Psoas muscle (tissue), 8 donors: ENCODE results near the gene TXNDC8. TPM values are rescaled to one million over a fixed set of nuclear protein-coding genes. Genes with fewer than 3 reads are reported as not detected.

Experiments
- ATAC-seq, 4 donors: fragments of 200-7000 bp; cut with Tn5 transposase; one replicate each; pipeline ENCODE4 v1.9.1; 2020; ENCODE audit warnings: moderate library complexity in 3 of 4, mild to moderate bottlenecking in 2 of 4
- DNase-seq, 2 donors: peaks; one replicate each; pipeline ENCODE4 v3.0.0-alpha.2; 2020
- H3K27ac ChIP-seq: fragments of 200-600 bp; one replicate; pipeline ENCODE4 v1.8.0; 2022
- H3K27me3 ChIP-seq, 3 donors: fragments of 200-600 bp in 1 of 3; one replicate each; pipeline versions ENCODE4 v1.6.1 to v1.8.0; 2013 to 2022; ENCODE audit warnings: low read length in 2 of 3, mild to moderate bottlenecking in 2 of 3, moderate library complexity in 1 of 3; ENCODE audit not compliant: insufficient read depth in 3 of 3
- H3K36me3 ChIP-seq, 2 donors: fragments of 200-600 bp in 1 of 2; one replicate each; pipeline versions ENCODE4 v1.6.1 to v1.8.0; 2013 to 2022; ENCODE audit warnings: low read depth in 1 of 2, mild to moderate bottlenecking in 1 of 2, moderate library complexity in 1 of 2; ENCODE audit not compliant: insufficient read depth in 1 of 2
- H3K4me1 ChIP-seq: fragments of 200-600 bp; one replicate; pipeline ENCODE4 v1.8.0; 2022
- H3K4me3 ChIP-seq: fragments of 200-600 bp; one replicate; pipeline ENCODE4 v1.8.0; 2022; ENCODE audit warnings: mild to moderate bottlenecking
- H3K9me3 ChIP-seq: fragments of 200-600 bp; one replicate; pipeline ENCODE4 v1.8.0; 2022
- WGBS, 3 donors: extraction: QIAGEN DNeasy Blood & Tissue Kit; methylation state at CpG; one replicate each; pipeline versions ENCODE4 v1.1.6 to v1.1.7; 2013; 5-methylcytosine and 5-hydroxymethylcytosine counted together
- intact Hi-C, 2 donors: fragments of 100-400 bp; cut with DNase I; formaldehyde crosslinking; loops; one replicate each; pipeline versions ENCODE4 v1.11.0 to v1.14.2; 2022
- polyA plus RNA-seq, 3 donors: library from polyadenylated mRNA; stranded (reverse); fragments of 200-250 nt; gene quantifications; one replicate each; pipeline ENCODE4 v1.2.3, GENCODE V29; 2013
- total RNA-seq, 4 donors: library from RNA; stranded (reverse); fragmentation: NEBNext Ultra II Directional in 2 of 4; extraction: Animal tissue kit (Norgen Biotek cat#: 25700) in 2 of 4; gene quantifications; one replicate each; pipeline versions ENCODE4 v1.2.1 to v1.2.4, GENCODE V29; 2021 to 2023
- TF ChIP-seq, protein P1 (sequence below): fragments of 200-600 bp; IDR thresholded peaks from one replicate; pipeline ENCODE4 v1.8.0; 2022; ENCODE audit warnings: antibody characterized with exemption
- donor health status: healthy with polysubstance abuse.
- donor health status: DM: no; HTN: no; CAD: no; lungs with moderate emphysema.
- donor health status: Bipolar disorder and iron deficiency.
- donor health status: healthy.
- donor health status: DM: yes; HTN: yes; CAD: no.
- donor health status: DM: no; HTN: no; CAD: no.
- donor health status: DM: no; HTN: no; CAD: no.
- donor health status: DM: yes; HTN: yes; CAD: no.

Gene TXNDC8
- total and polyA plus RNA-seq, 7 donors: not detected

DNA sequence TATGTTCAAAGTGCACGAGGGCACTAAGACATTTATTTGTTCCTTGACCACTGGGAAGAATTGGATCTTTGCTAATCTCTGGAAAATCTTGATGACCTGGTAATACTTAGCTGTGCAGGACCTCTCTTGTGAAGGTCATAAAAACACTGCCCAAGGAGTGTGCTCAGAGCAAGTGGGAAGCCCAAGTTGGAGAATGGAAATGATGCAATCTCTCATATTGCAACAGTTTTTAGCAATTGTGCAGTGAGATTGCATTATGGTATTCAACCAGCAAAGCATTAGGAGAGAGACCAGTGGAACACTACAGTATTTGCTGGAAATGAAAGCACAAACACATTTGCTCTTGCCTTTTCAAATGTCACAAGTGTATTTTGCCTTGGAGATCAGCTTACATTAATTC lies 34.5 kb downstream of the TXNDC8 start:
- no peaks in the 10 kb centered on the region for H3K9me3 ChIP-seq
- intact Hi-C loops: no loop called here
- TF ChIP-seq, protein P1, sequence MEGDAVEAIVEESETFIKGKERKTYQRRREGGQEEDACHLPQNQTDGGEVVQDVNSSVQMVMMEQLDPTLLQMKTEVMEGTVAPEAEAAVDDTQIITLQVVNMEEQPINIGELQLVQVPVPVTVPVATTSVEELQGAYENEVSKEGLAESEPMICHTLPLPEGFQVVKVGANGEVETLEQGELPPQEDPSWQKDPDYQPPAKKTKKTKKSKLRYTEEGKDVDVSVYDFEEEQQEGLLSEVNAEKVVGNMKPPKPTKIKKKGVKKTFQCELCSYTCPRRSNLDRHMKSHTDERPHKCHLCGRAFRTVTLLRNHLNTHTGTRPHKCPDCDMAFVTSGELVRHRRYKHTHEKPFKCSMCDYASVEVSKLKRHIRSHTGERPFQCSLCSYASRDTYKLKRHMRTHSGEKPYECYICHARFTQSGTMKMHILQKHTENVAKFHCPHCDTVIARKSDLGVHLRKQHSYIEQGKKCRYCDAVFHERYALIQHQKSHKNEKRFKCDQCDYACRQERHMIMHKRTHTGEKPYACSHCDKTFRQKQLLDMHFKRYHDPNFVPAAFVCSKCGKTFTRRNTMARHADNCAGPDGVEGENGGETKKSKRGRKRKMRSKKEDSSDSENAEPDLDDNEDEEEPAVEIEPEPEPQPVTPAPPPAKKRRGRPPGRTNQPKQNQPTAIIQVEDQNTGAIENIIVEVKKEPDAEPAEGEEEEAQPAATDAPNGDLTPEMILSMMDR: no peak
- WGBS, 3 donors: 28 to 40% (median 32%) methylated on average over 1 of the region's 1 CpG
- H3K27ac ChIP-seq: no peak overlapping the region
- H3K4me3 ChIP-seq: no peak overlapping the region
- ATAC-seq: no peak
- H3K4me1 ChIP-seq: no peaks in the 10 kb centered on the region
- no peak for DNase-seq
- no peaks in the 10 kb centered on the region for H3K36me3 ChIP-seq
- H3K27me3 ChIP-seq: peaks cover 0 to 4% (median 0%) of the 10 kb centered on the region in 3 donors

DNA sequence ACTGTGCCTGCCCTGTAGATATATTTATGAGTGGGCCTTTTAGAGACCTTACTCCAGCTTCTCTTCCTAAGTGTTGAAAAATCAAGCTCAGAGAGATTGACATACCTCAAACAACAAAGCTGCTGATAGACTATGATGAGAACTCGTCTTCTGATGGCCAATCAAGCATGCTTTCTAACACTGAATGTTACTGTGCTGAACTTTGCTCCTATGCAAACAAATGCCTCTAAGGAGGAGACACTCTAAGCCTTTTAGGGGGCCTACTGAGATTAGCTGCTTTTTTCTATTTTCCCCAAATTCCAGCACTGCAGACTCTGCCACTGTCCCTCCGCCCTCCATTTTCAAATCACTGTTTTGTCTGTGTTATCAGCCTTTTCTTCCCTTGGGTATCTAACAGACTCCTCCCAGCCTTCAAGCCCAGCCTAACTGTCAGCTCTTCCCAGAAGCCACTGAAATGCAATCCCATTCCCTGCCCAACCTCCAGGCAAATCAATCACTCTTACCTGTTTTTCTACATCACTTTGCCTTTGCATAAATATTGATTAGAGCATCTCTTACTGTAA lies 39.5 kb downstream of the TXNDC8 start:
- no peak for DNase-seq
- H3K4me3 ChIP-seq: no peak overlapping the region
- no peak for ATAC-seq
- H3K9me3 ChIP-seq: no peaks in the 10 kb centered on the region
- no peaks in the 10 kb centered on the region for H3K4me1 ChIP-seq
- H3K27ac ChIP-seq: no peak overlapping the region
- TF ChIP-seq, protein P1: no peak
- H3K27me3 ChIP-seq: no peaks in the 10 kb centered on the region
- H3K36me3 ChIP-seq: no peaks in the 10 kb centered on the region
- WGBS, 3 donors: 67 to 76% (median 70%) methylated on average over 2 of the region's 2 CpGs
- intact Hi-C loops: no loop called here

DNA sequence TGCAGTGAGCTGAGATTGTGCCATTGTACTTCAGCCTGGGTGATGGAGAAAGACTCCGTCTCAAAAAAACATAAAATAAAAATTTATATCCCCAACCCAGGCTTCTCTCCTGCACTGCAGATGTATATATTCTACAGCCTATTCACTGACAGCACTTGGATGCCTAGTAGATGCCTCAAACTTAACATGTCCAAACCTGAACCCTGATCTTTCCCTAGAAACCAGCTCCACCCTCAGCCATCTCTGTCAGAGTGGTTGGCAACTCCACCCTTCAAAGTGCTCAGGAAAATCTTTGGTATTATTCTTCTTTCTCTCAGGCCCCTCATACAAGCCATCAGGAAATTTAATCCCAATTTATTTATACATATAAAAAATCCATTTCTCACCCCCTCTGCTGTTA lies 44.4 kb downstream of the TXNDC8 start:
- 83 to 93% (median 87%) methylated on average over 1 of the region's 1 CpG for WGBS, 3 donors
- no peaks in the 10 kb centered on the region for H3K4me1 ChIP-seq
- H3K27ac ChIP-seq: no peak overlapping the region
- H3K27me3 ChIP-seq: no peaks in the 10 kb centered on the region
- no peaks in the 10 kb centered on the region for H3K9me3 ChIP-seq
- no peaks in the 10 kb centered on the region for H3K36me3 ChIP-seq
- ATAC-seq (no peak), DNase-seq (no peak)
- TF ChIP-seq, protein P1: no peak
- intact Hi-C loops: no loop called here
- H3K4me3 ChIP-seq: no peak overlapping the region

DNA sequence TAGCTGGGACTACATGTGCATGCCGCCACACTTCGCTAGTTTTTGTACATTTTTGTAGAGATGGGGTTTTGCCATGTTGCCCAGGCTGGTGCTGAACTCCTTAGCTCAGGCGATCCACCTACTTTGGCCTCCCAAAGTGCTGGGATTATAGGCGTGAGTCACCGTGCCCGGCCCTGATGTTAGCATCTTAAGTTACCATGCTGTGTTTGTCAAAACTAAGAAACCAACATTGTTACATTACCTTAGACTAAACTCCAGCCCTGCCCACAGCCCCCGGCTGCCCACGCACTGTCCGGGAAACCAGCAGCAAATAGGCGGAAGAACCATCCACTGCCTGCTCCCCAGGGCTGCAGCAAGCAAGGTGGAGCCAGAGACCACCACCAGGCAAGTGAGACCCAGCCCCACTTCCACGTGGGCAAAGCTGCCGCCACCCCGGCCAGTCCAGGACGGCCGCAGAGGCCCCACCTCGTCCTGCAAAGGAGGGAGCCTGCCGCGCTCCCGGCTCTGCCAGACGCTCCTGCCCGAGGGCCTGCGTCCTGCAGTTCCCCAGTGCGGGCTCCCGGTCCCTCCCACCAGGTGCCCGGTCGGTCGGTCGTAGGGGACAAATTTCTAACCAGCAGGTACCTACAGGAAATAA lies 45.6 kb downstream of the TXNDC8 start:
- no peak overlapping the region for H3K4me3 ChIP-seq
- intact Hi-C loops: no loop called here
- no peaks in the 10 kb centered on the region for H3K9me3 ChIP-seq
- TF ChIP-seq, protein P1: no peak
- no peak overlapping the region for H3K27ac ChIP-seq
- H3K27me3 ChIP-seq: no peaks in the 10 kb centered on the region
- WGBS, 3 donors: 88 to 91% (median 91%) methylated on average over 28 of the region's 28 CpGs
- no peaks in the 10 kb centered on the region for H3K4me1 ChIP-seq
- DNase-seq (no peak), ATAC-seq (no peak)
- H3K36me3 ChIP-seq: no peaks in the 10 kb centered on the region

DNA sequence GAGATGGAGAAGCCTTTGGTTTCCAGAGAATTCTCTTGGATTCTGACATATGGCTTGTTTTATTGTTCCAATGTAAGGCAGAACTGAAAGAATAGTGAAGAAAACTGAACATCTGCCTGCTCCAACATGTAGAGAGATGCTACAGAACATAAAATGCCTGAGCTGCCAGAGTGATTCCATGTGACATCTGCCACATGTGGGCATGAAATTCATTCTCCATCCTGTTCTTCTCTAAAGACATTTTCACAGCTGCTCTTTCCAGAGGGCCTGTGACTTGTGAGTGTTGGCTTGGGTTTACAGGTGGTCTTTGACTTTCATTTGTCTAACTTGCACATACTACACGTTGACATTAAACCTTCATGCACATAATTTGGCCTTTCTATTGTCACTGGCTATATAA lies 47.7 kb downstream of the TXNDC8 start:
- WGBS, 3 donors: 17 to 29% (median 20%) methylated on average over 1 of the region's 1 CpG
- TF ChIP-seq, protein P1: no peak
- H3K4me3 ChIP-seq: no peak overlapping the region
- no peaks in the 10 kb centered on the region for H3K36me3 ChIP-seq
- no peaks in the 10 kb centered on the region for H3K27me3 ChIP-seq
- no peak for DNase-seq
- H3K9me3 ChIP-seq: no peaks in the 10 kb centered on the region
- H3K4me1 ChIP-seq: no peaks in the 10 kb centered on the region
- H3K27ac ChIP-seq: no peak overlapping the region
- intact Hi-C loops: no loop called here
- ATAC-seq: no peak
